HG02571 (cell line): ENCODE measurements around the gene SIGMAR1.
A peak's percentile ranks its signal among the peaks of the same experiment; 100 is the strongest.

Experiments
- ATAC-seq: cut with Tn5 transposase; IDR thresholded peaks from one replicate; pipeline ENCODE4 v1.9.1; 2021; ENCODE audit warnings: mild to moderate bottlenecking, moderate library complexity; ENCODE audit not compliant: unreplicated experiment

Gene SIGMAR1

GRCh38 chr9:34637356-34638137 lies at the start of gene SIGMAR1:
Gene SIGMAR1, minus strand, starts transcription at chr9:34637787. Its CDS starts 90 bp downstream, at chr9:34637697.
- ATAC-seq, result peak; percentile 85

GRCh38 chr9:34686732-34687131 lies 49.1 kb upstream of the SIGMAR1 start:
- ATAC-seq, result no peak

- ATAC-seq, result no peak
Observed at GRCh38 chr9:34686231-34686630, 48.6 kb upstream of the SIGMAR1 start.

DNA sequence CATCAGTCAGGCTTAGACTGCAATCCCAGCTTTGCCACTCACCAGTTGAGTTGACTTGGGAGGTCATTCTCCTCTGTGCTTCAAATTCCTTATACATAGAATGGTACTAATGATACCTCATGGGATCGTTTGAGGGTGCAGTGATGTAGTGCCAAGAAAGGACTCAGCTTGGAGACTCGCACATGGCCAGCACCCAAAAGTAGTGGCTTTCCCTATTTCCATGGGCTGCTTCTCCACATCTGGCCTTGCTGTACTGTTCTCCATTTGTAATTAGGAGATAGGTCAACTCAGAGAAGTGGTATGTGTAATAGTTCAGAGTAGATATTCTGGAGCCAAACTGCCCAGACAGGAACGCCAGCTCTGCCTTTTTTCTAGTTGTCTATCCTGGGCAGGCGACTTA lies 48.0 kb upstream of the SIGMAR1 start:
- ATAC-seq, result no peak

- no peak for ATAC-seq
Observed at GRCh38 chr9:34684816-34685215, 47.2 kb upstream of the SIGMAR1 start.

GRCh38 chr9:34684145-34684544 lies 46.6 kb upstream of the SIGMAR1 start:
- ATAC-seq, result no peak

- ATAC-seq, result no peak
Observed at GRCh38 chr9:34675869-34676268, 38.3 kb upstream of the SIGMAR1 start.

GRCh38 chr9:34675048-34675714 lies 37.6 kb upstream of the SIGMAR1 start:
- ATAC-seq, result no peak

GRCh38 chr9:34674440-34674839 lies 36.9 kb upstream of the SIGMAR1 start:
- ATAC-seq, result no peak

DNA sequence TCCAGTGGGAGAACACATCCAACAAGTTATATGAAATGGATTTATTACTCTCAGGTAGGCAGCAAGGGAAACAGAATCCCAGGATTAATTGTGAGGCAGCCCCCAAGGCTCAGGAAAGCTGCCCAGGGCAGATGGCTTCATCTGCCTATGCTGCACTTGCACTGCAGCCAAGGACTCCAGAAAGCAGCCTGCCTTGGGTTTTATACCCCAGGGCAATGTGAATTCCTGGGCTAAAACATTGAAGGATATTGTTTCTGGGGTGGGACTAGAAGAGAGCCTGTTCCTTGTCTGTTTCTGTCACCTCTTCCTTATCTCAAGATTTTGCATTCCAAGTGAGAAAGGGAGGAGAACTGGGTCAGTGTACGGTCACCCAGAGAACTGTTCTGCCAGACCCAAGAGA lies 33.7 kb upstream of the SIGMAR1 start:
- ATAC-seq, result no peak

- no peak for ATAC-seq
Observed at GRCh38 chr9:34669809-34670562, 32.4 kb upstream of the SIGMAR1 start.

GRCh38 chr9:34665381-34666250 lies 28.0 kb upstream of the SIGMAR1 start:
- peak; percentile 64 for ATAC-seq

DNA sequence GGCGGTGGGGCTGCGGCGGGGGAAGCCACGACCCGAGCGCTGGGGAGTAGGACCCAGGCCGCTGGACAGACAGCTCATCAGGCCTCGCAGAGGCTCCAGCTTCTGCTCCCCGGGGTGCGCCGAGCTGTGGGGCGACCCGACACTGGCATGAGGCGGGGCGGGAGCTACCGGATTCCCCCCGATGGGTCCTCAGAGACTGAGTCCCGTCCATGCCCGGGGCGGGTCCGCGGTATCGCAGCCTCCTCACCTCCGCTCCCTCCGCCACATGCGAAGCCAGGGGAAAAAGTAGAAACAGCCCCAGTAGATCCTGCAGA lies 27.4 kb upstream of the SIGMAR1 start:
- no peak for ATAC-seq

DNA sequence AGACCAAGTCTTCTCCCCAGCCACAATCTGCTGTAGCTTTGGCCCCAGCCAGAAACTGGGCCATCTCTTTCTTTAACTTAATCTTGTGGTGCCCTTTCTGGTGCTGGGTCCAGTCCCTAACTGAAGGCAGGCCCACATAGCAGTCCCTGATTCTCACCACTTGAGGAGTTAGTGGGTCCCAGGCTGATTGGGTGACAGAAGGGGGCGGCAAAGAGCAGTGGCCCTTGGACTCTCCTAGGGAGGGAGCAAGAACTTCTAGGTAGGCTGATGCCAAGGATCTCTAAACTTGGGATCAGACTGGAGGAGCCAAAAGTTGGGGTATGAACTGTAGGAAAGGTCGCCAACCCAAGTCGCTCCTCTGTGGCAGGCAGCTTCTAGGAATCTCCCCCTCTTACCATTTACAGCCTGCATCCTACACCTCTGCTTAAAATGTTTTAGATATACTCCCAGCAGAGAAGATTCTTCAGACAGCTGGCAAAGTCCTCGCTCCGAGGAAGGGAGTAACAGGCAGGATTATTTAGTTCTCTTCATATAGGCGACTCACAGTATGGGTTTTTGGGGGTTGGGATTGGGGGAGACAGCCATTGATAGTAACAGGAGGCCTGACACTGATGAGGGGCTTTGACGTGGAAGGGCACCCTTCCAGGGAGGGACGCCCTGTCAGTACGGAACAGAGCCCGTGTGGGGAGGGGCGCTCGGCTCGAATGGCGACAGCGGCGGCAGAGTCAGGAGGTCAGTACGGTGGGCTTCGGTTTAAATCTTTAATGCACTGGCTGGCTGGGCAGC lies 26.9 kb upstream of the SIGMAR1 start:
- peak; percentile 62 for ATAC-seq

DNA sequence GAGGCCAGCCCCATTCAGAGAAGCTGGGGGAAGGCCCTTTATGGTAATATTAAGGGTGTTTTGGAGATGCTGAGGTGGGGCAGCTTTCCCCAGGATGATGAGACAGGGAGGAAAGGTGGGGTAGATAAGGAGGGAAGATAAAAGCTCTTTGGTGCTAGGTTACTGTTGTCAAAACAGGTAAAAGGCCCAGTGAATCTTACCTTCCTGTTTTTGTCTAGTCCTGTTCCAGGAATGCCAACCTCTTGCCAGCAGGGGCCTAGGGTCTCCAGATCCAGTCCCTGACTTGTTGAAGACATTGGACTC lies 25.7 kb upstream of the SIGMAR1 start:
- ATAC-seq, result no peak

DNA sequence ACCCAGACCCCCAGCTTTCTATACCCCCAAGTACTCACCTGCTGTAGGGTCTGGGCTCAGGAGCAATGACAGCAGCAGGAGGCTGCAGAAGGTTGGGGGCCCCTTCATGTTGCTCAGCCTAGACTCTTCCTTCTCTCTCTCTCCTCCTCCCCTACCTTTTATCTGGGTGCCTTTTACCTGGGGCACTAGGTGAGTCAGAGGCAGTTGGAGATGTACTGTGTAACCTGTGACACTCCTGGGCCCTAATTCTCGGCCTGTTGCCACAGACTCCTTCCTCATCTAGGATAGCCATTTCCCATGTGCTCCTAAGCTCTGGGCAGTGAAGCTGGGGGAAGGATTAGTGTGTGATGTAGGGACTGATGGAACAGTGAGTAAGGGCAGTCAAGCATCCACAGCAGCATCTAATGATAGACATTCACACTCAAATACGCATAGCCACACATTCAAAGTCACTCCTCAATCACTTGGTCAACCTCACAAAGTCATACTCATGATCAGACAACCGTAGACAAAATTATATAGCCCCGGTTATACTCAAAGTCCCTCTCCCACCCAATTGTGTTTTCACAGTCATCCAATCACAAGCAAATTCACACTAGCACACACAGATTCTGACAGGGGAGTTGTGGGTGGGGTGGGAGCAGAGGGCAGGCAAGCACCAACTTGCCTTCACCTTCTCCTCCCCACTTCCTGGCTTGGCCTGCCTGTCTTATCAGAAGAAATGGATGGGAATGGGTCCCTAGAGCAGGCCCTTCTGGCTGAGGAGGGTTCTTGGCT lies 25.1 kb upstream of the SIGMAR1 start, which contains the start of gene CCL27:
CCL27 (minus strand) TSS at position 132 of the 777 bp plus-strand sequence; CDS start at position 108, 24 bp downstream.
- ATAC-seq, result no peak

DNA sequence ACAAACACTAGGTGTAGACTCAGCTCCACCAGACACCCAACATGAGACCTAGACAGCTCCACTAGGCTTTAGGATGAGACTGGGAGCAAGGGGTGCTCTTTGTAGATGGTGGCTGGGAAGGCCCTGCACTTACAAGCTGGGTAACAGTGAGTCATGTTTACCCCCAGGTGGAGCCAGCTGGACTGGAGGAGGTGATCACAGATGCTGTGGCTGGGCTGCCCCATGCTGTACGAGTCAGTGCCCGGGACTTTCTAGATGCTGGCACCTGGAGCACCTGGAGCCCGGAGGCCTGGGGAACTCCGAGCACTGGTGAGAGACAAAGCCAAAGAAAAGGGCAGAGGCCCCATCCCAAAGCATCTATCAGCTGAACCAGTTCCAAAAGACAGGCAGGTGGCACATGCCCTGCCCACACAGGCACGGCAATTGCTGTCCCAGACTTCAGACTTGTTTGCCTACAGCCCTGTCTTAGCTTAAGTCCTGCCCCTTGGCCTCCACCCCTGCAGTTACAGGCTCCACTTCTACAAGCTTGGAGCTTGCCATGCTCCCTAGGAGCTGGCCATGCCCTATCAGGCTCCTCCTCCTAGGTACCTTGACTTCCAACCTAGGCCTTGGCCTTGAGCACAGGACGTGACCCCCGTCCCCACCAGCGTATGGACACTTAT lies 22.1 kb upstream of the SIGMAR1 start:
- ATAC-seq, result no peak

- no peak for ATAC-seq
Observed at GRCh38 chr9:34658461-34658860, 20.9 kb upstream of the SIGMAR1 start.

- ATAC-seq, result no peak
Observed at GRCh38 chr9:34656992-34657391, 19.4 kb upstream of the SIGMAR1 start.
